Gastrocnemius medialis (tissue), 4 donors: ENCODE results near the gene CACNG1.

ENCODE experiments used
- POLR2A ChIP-seq, 2 donors: fragments of 450-650 bp; IDR thresholded peaks; one replicate each; pipeline ENCODE4 v1.6.1; 2017; ENCODE audit warnings: antibody characterized with exemption in 2 of 2, mild to moderate bottlenecking in 2 of 2, moderate library complexity in 2 of 2
- TF ChIP-seq, protein P1 (sequence below), 5 experiments: fragments of 450-650 bp in 3 of 5; fragments of 200-600 bp in 2 of 5; sonication (generic) in 2 of 5; IDR thresholded peaks in 4 of 5; conservative IDR thresholded peaks in 1 of 5; 1 replicate in 4 of 5; 2 replicates in 1 of 5; pipeline ENCODE4 v1.5.1; 2016 to 2019; ENCODE audit warnings: antibody characterized with exemption in 5 of 5, mild to moderate bottlenecking in 3 of 5, moderate library complexity in 3 of 5

DNA sequence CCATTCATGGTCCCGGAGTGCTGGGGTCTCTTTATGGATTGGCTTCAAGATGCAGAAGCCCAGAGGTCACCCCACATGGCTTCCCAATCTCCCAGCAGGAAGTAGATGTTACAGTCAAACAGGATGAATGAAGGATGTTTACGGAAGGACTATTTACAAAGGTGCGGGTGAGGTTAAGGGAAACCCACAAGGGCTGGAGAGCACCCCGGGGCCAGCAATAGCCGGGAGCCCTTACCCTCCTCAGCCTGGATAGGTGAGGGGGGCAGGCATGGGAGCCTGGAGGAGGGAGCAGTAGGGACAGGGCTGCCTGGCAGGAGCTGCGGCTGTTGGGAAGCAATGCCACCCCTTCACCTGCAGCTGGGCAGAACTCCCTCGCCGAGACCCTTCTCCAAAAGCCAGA is 24.5 kb upstream of the CACNG1 start:
- TF ChIP-seq, protein P1, sequence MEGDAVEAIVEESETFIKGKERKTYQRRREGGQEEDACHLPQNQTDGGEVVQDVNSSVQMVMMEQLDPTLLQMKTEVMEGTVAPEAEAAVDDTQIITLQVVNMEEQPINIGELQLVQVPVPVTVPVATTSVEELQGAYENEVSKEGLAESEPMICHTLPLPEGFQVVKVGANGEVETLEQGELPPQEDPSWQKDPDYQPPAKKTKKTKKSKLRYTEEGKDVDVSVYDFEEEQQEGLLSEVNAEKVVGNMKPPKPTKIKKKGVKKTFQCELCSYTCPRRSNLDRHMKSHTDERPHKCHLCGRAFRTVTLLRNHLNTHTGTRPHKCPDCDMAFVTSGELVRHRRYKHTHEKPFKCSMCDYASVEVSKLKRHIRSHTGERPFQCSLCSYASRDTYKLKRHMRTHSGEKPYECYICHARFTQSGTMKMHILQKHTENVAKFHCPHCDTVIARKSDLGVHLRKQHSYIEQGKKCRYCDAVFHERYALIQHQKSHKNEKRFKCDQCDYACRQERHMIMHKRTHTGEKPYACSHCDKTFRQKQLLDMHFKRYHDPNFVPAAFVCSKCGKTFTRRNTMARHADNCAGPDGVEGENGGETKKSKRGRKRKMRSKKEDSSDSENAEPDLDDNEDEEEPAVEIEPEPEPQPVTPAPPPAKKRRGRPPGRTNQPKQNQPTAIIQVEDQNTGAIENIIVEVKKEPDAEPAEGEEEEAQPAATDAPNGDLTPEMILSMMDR (IDR thresholded peaks at IDR 0.05 in 4 of 5, conservative IDR thresholded peaks at IDR 0.05 in 1 of 5): no peak
- TF ChIP-seq POLR2A (IDR thresholded peaks at IDR 0.05): no peak
